IPS-15b (cell line): ENCODE data around the gene TBL1Y.
"Not testable (repeated sequence)": the region's sequence is repeated elsewhere in the genome, so short reads cannot be mapped to it uniquely, and the experiment has no call there.

Experiments used
- H3K27me3 ChIP-seq: one replicate; pipeline ENCODE4 v1.6.1; 2013; ENCODE audit warnings: low read length; ENCODE audit not compliant: control insufficient read depth, insufficient read depth
- H3K36me3 ChIP-seq: one replicate; pipeline ENCODE4 v1.6.1; 2013; ENCODE audit warnings: low read length; ENCODE audit not compliant: control insufficient read depth, insufficient read depth
- H3K4me1 ChIP-seq: one replicate; pipeline ENCODE4 v1.6.1; 2013; ENCODE audit warnings: mild to moderate bottlenecking, low read length; ENCODE audit not compliant: control insufficient read depth, insufficient read depth
- H3K4me3 ChIP-seq: one replicate; pipeline ENCODE4 v1.5.1; 2013; ENCODE audit warnings: low read depth, low read length
- H3K9ac ChIP-seq: one replicate; pipeline ENCODE4 v1.6.1; 2013; ENCODE audit warnings: low read depth, mild to moderate bottlenecking, low read length
- H3K9me3 ChIP-seq: one replicate; pipeline ENCODE4 v1.6.1; 2013; ENCODE audit warnings: mild to moderate bottlenecking, low read length; ENCODE audit not compliant: control insufficient read depth, insufficient read depth

The TBL1Y gene

GRCh38 chrY:6910372-6911252, at the start of gene TBL1Y:
TSS of gene TBL1Y (plus strand) at chrY:6910697. CDS start at chrY:7025085, 114,388 bp downstream.
- Histone ChIP-seq H3K27me3 (no peaks in the 10 kb centered on the region), H3K4me1 (no peaks in the 10 kb centered on the region), H3K4me3 (no peak within 1 kb of the TSS), H3K36me3 (no peaks in the 10 kb centered on the region), H3K9me3 (no peaks in the 10 kb centered on the region), H3K9ac (no peak within 1 kb of the TSS)

GRCh38 chrY:6894496-6894895, 16.0 kb upstream of the TBL1Y start:
- H3K9ac ChIP-seq, result no peak overlapping the region
- H3K4me1 ChIP-seq, result no peaks in the 10 kb centered on the region
- H3K4me3 ChIP-seq, result no peak overlapping the region
- H3K9me3 ChIP-seq, result no peaks in the 10 kb centered on the region
- H3K27me3 ChIP-seq, result no peaks in the 10 kb centered on the region
- no peaks in the 10 kb centered on the region for H3K36me3 ChIP-seq

DNA sequence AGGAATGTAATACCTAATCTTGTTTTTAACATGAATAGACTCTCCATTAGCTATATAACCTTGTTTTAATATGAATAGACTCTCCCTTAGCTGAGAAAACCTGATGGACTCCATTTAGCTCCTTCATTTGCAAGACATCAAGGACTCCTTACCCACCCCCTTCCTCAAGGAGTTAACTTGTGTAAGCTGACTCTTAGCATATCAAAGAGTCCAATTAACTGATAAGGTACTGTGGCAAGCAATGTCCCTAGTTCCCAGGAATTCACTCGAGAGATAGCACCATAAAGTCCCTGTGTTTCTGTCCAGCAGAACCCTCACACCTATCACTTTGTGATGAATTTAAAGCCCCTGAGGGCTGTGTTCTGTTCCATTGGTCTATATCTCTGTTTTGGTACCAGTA, 15.3 kb upstream of the TBL1Y start:
- Histone ChIP-seq H3K36me3 (no peaks in the 10 kb centered on the region), H3K9ac (no peak overlapping the region), H3K9me3 (no peaks in the 10 kb centered on the region), H3K27me3 (no peaks in the 10 kb centered on the region), H3K4me1 (no peaks in the 10 kb centered on the region), H3K4me3 (no peak overlapping the region)

DNA sequence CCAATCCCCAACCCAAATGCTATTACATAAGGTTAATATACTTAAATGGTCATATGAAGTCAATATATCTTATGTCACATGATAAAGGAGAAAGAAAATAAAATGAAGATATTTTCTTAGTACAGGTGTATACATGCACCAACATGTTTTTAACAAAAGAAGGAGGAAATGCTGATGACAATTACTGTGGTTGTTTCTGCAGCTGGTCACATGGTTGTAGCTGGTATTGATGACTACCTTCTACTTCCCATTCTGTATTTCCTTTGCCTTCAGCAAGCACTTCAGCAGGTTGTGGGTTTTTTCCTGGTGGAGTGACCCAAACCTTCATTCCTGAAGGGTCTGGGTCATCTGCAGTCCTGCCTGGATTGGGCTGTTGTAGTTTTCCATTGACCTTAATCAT, 8.4 kb upstream of the TBL1Y start:
- H3K4me1 ChIP-seq, H3K9ac ChIP-seq, H3K9me3 ChIP-seq, H3K4me3 ChIP-seq, H3K36me3 ChIP-seq, H3K27me3 ChIP-seq: not testable (repeated sequence)

DNA sequence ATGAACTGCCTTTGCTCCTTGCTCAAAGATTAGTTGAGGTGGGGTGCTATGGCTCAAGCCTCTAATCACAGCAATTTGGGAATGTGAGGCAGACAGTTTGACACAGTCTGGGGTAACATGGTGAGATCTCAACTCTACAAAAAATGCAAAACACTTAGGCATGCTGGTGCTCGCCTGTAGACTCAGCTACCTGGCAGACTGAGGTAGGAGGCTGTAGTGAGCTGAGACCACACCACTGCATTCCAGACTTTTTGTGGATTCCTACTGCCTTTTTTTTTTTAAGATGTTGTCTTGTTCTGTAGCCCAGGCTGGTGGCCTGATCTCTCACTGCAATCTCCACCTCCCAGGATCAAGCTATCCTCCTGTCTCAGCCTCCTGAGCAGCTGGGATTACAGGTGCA, 2.9 kb upstream of the TBL1Y start:
- Histone ChIP-seq H3K36me3 (no peaks in the 10 kb centered on the region), H3K9me3 (no peaks in the 10 kb centered on the region), H3K4me1 (no peaks in the 10 kb centered on the region), H3K27me3 (no peaks in the 10 kb centered on the region), H3K4me3 (no peak overlapping the region), H3K9ac (no peak overlapping the region)

DNA sequence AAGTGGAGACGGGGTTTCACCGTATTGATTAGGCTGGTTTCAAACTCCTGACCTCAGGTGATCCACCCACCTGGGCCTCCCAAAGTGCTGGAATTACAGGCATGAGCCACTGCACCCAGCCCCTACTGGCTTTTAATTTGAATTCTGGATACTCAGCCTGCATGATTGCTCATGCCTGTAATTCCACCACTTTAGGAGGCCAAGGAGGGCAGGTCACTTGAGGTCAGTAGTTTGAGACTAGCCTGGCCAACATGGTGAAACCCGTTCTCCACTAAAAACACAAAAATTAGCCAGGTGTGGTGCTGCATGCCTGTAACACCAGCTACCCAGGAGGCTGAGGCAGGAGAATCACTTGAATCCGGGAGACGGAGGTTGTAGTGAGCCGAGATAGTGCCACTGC, 2.5 kb upstream of the TBL1Y start:
- not testable (repeated sequence) for H3K4me3 ChIP-seq, H3K9ac ChIP-seq, H3K9me3 ChIP-seq, H3K27me3 ChIP-seq, H3K36me3 ChIP-seq, H3K4me1 ChIP-seq

GRCh38 chrY:6909118-6909521, 1.4 kb upstream of the TBL1Y start:
- Histone ChIP-seq H3K4me3 (no peak overlapping the region), H3K9ac (no peak overlapping the region)

DNA sequence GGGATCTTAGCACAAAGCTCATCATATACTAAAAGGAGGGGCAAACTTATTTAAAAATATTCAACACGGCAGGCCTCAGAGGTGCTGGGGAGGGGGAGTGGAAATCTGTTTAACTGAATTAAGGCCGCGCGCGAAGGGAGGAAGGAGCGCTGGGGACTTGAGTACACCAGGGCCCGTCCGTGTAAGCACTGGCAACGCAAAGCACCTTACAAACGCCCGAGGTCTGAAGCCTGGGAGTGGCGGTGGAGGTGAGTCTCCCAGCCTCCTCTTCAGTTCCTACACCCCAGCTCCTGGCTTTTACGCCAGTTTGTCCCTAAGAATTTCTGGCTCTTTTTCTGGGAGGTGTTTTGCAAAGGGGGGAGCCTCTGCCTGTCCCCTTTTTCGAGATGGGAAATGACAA, 641 bp upstream of the TBL1Y start:
- Histone ChIP-seq H3K9ac (no peak overlapping the region), H3K27me3 (no peaks in the 10 kb centered on the region), H3K4me3 (no peak overlapping the region), H3K4me1 (no peaks in the 10 kb centered on the region), H3K36me3 (no peaks in the 10 kb centered on the region), H3K9me3 (no peaks in the 10 kb centered on the region)

More at GRCh38 chrY:6909118-6909521, 1.4 kb upstream of the TBL1Y start:
- Histone ChIP-seq H3K27me3 (no peaks in the 10 kb centered on the region), H3K4me1 (no peaks in the 10 kb centered on the region), H3K9me3 (no peaks in the 10 kb centered on the region), H3K36me3 (no peaks in the 10 kb centered on the region)

GRCh38 chrY:6911253-6911881, 870 bp downstream of the TBL1Y start, which contains the start of gene AMELY:
TSS of gene AMELY (minus strand) at chrY:6911752. CDS start at chrY:6872608, 39,144 bp downstream.
- H3K27me3 ChIP-seq, result no peaks in the 10 kb centered on the region
- no peak within 1 kb of the TSS for H3K4me3 ChIP-seq
- no peaks in the 10 kb centered on the region for H3K9me3 ChIP-seq
- no peaks in the 10 kb centered on the region for H3K4me1 ChIP-seq
- no peak within 1 kb of the TSS for H3K9ac ChIP-seq
- no peaks in the 10 kb centered on the region for H3K36me3 ChIP-seq

DNA sequence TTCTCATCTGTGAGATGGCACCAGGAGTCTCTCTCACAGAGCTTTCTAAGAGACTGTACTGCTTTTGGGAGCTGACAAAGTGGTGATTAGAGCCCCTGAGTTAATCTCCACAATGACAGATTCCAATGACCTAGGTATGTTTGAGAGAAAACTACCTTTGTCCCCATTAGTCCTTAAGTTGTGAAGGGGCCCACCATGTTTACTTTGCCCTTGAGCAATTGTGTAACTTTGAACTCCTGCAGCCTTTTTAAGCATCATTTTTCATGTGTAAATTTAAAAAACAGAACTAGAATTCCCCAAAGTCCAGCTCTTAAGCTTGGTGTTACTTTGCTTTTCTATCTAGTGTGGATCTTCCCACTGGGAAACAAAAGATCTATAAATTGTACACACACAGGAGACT, 2.9 kb downstream of the TBL1Y start:
- H3K27me3 ChIP-seq, result no peaks in the 10 kb centered on the region
- no peaks in the 10 kb centered on the region for H3K4me1 ChIP-seq
- H3K36me3 ChIP-seq, result no peaks in the 10 kb centered on the region
- H3K9me3 ChIP-seq, result no peaks in the 10 kb centered on the region
- no peak overlapping the region for H3K9ac ChIP-seq
- no peak overlapping the region for H3K4me3 ChIP-seq

DNA sequence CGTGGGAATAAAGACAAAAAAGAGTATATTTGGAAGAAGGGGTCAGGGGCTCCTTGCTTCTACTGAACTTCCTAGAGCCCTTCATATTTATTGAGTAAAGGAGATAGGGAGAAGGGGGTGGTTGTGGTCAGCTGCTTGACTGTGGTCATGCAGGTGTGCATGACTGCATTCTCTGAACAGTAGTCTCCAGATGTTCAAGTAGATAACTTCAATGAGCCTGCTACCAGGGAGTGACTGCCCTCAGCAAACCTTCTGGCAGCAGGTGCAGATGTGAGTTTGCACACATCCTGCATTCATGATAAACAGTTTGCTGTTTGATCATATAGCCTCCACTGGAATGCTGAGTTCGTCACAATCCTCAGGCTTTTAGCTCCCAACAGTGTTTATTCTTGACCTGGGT, 10.6 kb downstream of the TBL1Y start:
- no peaks in the 10 kb centered on the region for H3K4me1 ChIP-seq
- H3K27me3 ChIP-seq, result no peaks in the 10 kb centered on the region
- H3K4me3 ChIP-seq, result no peak overlapping the region
- H3K36me3 ChIP-seq, result no peaks in the 10 kb centered on the region
- no peak overlapping the region for H3K9ac ChIP-seq
- no peaks in the 10 kb centered on the region for H3K9me3 ChIP-seq

DNA sequence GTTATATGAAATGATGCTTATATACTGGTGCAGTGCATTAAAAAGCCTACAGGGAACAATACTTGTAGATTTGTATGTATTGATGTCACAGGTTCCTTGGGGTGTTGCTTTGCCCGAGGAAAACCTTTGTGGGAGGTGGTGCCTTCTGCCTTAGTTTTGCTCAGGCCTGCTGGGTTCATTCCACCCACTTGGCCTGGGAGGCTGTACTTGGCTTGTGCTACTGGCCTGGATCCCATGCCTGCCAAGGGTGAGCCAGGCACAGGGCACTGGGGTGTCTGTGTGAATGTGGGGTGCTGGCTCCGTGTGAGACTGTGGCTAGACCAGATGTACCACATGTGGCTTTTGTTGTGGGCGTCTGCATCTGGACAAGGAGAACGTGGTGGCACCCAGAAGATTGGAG, 17.8 kb downstream of the TBL1Y start:
- Histone ChIP-seq H3K4me3 (no peak overlapping the region), H3K9ac (no peak overlapping the region), H3K36me3 (no peaks in the 10 kb centered on the region), H3K4me1 (no peaks in the 10 kb centered on the region), H3K27me3 (no peaks in the 10 kb centered on the region), H3K9me3 (no peaks in the 10 kb centered on the region)
